Measurements from ENCODE around the gene STMN3.

DNA sequence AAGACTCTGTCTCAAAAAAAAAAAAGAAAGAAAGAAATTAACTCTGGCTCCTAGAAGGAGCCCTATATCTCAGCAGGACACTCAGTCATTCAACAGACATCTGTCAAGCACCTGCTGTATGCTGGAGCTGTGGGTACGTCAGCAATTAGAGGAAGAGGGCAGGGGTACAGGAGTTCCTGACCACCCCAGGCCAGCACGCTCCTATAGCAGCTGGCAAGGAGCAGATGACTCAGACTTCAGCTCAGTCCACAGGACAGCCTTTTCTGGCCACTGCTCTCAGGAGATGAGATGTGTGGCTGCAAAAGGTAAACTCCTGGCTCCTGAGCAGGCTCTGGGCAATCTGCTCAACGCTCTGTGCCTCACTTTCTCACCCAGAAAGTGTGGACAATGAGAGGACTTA lies 3.2 kb upstream of the STMN3 start:
- no peak for TF ChIP-seq TAF1 (IDR thresholded peaks at IDR 0.05; ENCODE audit: borderline replicate concordance, insufficient read depth, low read length)
- TF ChIP-seq POLR2AphosphoS5 (IDR thresholded peaks at IDR 0.05; ENCODE audit: low read depth, low read length), result no peak
- no peak for TF ChIP-seq FOXP2 (optimal IDR thresholded peaks at IDR 0.05; ENCODE audit: borderline replicate concordance, extremely low read depth, extremely low read length, insufficient read depth)
- no peak for TF ChIP-seq SIN3A (IDR thresholded peaks at IDR 0.05; ENCODE audit: borderline replicate concordance, insufficient read depth, low read length)

Data from PFSK-1 (cell line).